ENCODE results near the gene PRAMEF18. TPM values are rescaled to one million over a fixed set of nuclear protein-coding genes. Genes with fewer than 3 reads are reported as not detected.
"Not testable (repeated sequence)": the region's sequence is repeated elsewhere in the genome, so short reads cannot be mapped to it uniquely, and the experiment has no call there.

PRAMEF18 gene
- polyA plus RNA-seq, 3 donors: not detected

DNA sequence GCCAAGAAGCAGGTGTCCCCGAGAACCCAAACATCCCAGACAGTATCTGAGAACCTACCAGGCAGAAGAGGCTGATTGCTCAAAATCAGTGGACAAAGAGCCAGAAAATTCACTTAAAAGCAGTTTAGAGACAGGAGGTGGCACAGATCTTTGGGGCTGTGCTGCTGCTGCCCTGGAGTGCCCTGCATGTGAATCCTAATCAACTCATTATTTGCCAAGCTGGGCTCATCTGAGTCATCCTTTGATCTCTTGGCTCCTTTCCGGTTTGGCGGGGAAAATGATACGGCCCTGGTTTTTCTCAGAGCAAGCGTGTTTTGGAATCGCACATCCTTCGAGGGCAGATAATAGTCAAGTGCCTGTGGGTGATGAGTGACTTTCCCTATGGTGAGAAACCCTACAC, 9.3 kb downstream of the PRAMEF18 start:
- not testable (repeated sequence) for DNase-seq (ENCODE audit: low read depth in 3 of 3, low spot score in 2 of 3)

DNA sequence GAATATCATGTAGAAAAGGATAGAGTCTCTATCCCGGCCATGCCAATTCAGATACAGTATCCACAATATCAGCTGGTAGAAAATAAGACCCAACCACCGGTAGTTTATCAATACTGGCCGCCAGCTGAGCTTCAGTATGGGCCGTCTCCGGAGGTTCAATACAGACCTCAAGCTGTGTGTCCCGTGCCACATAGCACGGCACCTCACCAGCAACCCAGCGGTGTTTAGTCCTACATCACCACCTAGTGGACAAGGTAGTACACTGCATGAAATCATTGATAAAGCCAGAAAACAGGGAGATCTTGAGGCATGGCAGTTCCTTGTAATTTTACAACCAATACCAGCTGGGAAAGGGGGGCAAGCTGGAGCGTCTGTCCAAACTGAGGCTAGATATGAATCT, 17.2 kb downstream of the PRAMEF18 start:
- not testable (repeated sequence) for DNase-seq (ENCODE audit: low read depth in 3 of 3, low spot score in 2 of 3)

GRCh38 chr1:13201309-13201708, 24.6 kb downstream of the PRAMEF18 start, which contains the start of gene PRAMEF13:
Gene PRAMEF13 (minus strand): TSS chr1:13201409. CDS start chr1:13199589, 1,820 bp downstream.
- DNase-seq (ENCODE audit: low read depth in 3 of 3, low spot score in 2 of 3): not testable (repeated sequence)

Other genes starting within 250 kb of the PRAMEF18 start
- not detected for gene PRAMEF27, start 169.6 kb downstream of the PRAMEF18 start, polyA plus RNA-seq (ENCODE audit: insufficient read length in 3 of 3)
- gene HNRNPCL3, start 165.4 kb downstream of the PRAMEF18 start, polyA plus RNA-seq (ENCODE audit: insufficient read length in 3 of 3): not detected
- not detected for gene PRAMEF25, start 155.4 kb downstream of the PRAMEF18 start, polyA plus RNA-seq (ENCODE audit: insufficient read length in 3 of 3)
- gene HNRNPCL2, start 109.3 kb downstream of the PRAMEF18 start, polyA plus RNA-seq (ENCODE audit: insufficient read length in 3 of 3): under 1 TPM; 0.31 to 0.46 (median 0.39) TPM
- gene PRAMEF26, start 70.1 kb downstream of the PRAMEF18 start, polyA plus RNA-seq (ENCODE audit: insufficient read length in 3 of 3): not detected
- gene HNRNPCL4, start 60.5 kb downstream of the PRAMEF18 start, polyA plus RNA-seq (ENCODE audit: insufficient read length in 3 of 3): under 1 TPM in 1 of 3 donors, not detected in 2; 0.21 TPM
- not detected for gene PRAMEF9, start 54.3 kb downstream of the PRAMEF18 start, polyA plus RNA-seq (ENCODE audit: insufficient read length in 3 of 3)
- gene PRAMEF13, start 24.7 kb downstream of the PRAMEF18 start, polyA plus RNA-seq (ENCODE audit: insufficient read length in 3 of 3): not detected
- gene PRAMEF5, start 28.0 kb upstream of the PRAMEF18 start, polyA plus RNA-seq (ENCODE audit: insufficient read length in 3 of 3): not detected
- gene PRAMEF8, start 59.0 kb upstream of the PRAMEF18 start, polyA plus RNA-seq (ENCODE audit: insufficient read length in 3 of 3): not detected
- not detected for gene PRAMEF33, start 77.4 kb upstream of the PRAMEF18 start, polyA plus RNA-seq (ENCODE audit: insufficient read length in 3 of 3)
- not detected for gene PRAMEF15, start 89.4 kb upstream of the PRAMEF18 start, polyA plus RNA-seq (ENCODE audit: insufficient read length in 3 of 3)
- not detected for gene PRAMEF14, start 121.0 kb upstream of the PRAMEF18 start, polyA plus RNA-seq (ENCODE audit: insufficient read length in 3 of 3)
- not detected for gene PRAMEF19, start 145.8 kb upstream of the PRAMEF18 start, polyA plus RNA-seq (ENCODE audit: insufficient read length in 3 of 3)
- gene PRAMEF17, start 163.5 kb upstream of the PRAMEF18 start, polyA plus RNA-seq (ENCODE audit: insufficient read length in 3 of 3): not detected
- gene PRAMEF20, start 184.3 kb upstream of the PRAMEF18 start, polyA plus RNA-seq (ENCODE audit: insufficient read length in 3 of 3): not detected

Measured in right renal cortex interstitium (tissue), 3 donors.